GM21576 (cell line): ENCODE measurements around the gene OARD1.
"Not testable (repeated sequence)": the region's sequence is repeated elsewhere in the genome, so short reads cannot be mapped to it uniquely, and the experiment has no call there.

Experiments used
- ATAC-seq: cut with Tn5 transposase; IDR thresholded peaks from one replicate; pipeline ENCODE4 v1.9.1; 2021; ENCODE audit warnings: mild to moderate bottlenecking, moderate library complexity; ENCODE audit not compliant: unreplicated experiment

The OARD1 gene

DNA sequence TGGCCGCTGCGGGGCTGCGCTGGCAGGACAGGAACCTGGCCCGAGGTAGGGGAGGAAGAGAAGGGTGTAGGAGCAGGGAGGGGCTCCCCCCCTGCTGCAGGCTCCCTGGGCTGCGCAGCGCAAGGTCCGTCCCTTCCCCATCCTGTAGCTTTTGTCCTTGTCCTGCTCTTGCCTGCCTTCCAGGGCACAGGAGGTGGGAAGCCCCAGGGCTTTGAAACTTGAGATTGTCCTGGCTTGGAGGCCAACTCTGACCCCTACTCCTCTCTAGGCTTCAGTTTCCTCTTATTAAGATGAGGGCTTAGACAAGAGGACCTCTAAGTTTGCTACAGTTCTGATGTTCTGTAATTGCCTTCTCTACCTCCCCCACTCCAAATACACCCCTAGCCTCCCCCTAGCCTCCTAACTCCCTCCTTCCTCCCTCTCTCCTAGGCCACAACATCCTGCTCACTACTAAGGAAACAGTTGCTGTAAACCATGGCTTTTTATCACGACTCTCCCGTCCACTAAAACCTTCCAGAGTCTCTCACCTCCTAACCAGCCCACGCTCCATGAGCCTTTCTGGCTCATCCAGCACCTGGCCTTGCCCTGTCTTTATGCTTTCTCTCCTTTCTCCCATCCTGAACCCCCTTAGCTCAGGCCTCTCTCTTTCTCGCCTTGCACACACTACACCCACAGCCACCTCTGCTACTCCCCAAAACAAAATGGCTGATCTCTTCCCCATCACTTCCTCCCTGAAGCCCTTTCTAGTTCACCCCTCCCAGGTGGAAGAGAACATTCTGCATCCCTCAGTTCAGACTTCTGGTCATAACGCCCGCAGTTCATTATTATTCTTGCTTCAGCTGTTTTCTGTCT lies 43.4 kb downstream of the OARD1 start:
- ATAC-seq = peak; percentile 43

- peak; percentile 86 for ATAC-seq
Observed at GRCh38 chr6:41027799-41028560, 44.2 kb downstream of the OARD1 start.

DNA sequence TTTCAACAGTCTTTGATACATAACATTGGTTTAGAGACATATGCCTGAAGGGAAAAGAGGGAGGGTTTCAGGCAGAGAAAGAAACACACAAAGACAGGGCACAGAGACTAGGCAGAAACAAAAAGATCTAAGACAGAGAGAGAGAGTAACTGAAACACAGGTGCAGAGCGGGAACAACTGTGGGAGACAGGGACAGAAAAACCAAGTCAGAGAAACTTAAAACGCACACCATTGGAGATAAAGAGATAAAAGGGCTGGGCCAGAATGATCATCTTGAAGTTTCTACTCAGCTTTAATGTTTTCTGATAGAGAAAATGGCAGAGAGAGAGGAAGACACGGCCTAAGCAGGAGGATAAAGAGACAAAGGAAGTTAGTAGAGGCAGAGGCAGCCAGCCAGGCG lies 44.9 kb downstream of the OARD1 start:
- ATAC-seq = no peak

GRCh38 chr6:41025966-41026530 lies 46.1 kb downstream of the OARD1 start:
- no peak for ATAC-seq

GRCh38 chr6:41023114-41023513 lies 49.0 kb downstream of the OARD1 start:
- no peak for ATAC-seq

DNA sequence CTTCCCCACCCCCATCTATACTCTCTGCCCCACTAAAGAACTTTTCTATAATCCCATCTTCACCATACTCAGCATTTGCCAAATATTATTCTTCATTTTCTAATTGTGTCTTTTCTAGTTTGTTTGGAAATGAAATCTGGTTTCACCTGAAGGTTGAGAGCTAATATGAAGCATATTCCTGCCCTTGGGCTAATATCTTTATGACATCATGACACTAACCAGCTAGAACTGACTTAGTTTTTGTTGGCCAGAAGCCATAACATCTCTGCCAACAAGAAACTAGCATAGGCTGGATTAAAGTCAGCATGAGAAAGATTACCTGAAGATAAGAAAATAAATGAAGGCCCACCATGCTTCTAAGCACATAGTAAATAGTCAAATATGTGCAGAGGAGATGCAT lies 49.9 kb downstream of the OARD1 start:
- ATAC-seq = no peak

DNA sequence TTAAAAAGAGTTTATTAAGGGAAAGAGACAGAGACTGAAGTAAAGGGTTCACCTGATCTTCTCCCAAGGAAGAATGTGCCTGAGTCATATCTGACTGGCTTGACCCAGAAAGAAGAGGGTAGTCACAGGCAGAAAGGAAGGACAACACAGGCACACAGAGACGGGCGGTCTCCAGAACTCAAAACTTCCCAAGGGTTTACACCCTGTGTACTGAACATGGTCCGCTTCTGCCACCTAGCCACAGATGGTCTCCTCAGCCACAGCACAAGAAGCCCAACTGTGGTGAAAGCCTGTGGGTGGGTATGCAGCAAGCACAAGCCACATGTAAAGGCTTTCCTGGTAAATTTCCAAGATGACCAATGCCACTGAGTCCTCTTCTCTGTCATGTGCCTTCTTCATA lies 50.3 kb downstream of the OARD1 start:
- no peak for ATAC-seq

DNA sequence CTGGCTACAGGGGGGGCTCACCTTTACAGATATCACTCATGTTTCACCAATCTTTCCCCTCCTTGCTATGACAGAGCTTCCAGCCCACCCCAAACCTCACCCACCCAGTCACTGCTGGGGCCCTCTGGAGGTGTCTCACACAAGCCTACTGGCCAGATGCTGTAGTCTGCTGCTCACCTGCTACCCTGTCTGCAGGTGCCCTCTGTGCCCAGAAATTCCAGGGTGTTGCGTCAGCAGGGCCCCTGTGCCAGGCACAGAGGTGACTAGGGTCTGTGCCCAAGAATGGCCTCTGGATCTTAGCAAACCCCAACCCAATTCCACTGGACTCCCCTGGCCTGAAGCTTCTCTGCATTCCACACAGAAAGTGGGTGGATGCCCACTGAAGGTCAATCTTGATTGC lies 54.5 kb downstream of the OARD1 start:
- ATAC-seq = no peak

DNA sequence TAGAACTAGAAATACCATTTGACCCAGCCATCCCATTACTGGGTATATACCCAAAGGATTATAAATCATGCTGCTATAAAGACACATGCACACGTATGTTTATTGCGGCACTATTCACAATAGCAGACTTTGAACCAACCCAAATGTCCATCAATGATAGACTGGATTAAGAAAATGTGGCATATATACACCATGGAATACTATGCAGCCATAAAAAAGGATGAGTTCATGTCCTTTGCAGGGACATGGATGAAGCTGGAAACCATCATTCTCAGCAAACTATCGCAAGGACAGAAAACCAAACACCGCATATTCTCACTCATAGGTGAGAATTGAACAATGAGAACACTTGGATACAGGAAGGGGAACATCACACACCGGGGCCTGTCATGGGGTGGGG lies 56.3 kb downstream of the OARD1 start:
- not testable (repeated sequence) for ATAC-seq

GRCh38 chr6:41014780-41015179 lies 57.4 kb downstream of the OARD1 start:
- ATAC-seq = no peak
